Activated B cell treated with CpG ODN at 0.5 μM for 24 hours (primary cell): ENCODE measurements around the gene GH1. TPM values are rescaled to one million over a fixed set of nuclear protein-coding genes. Genes with fewer than 3 reads are reported as not detected.
A peak's percentile ranks its signal among the peaks of the same experiment; 100 is the strongest.

ENCODE experiments used
- ATAC-seq: fragments of 200-7000 bp; cut with Tn5 transposase; one replicate; pipeline ENCODE4 v1.10.0; 2021; ENCODE audit warnings: low read depth, mild to moderate bottlenecking, moderate library complexity
- CTCF ChIA-PET: fragments of 350-600 bp; sonication (Branson Sonifier 250); formaldehyde crosslinking; loops from one replicate; lab custom pipeline; 2021; ENCODE audit warnings: antibody characterized with exemption; lab: Charles Lee
- POLR2A ChIA-PET: fragments of 350-600 bp; sonication (Branson Sonifier 250); formaldehyde crosslinking; loops from one replicate; lab custom pipeline; 2021; ENCODE audit warnings: antibody characterized with exemption; lab: Charles Lee
- DNase-seq: peaks from one replicate; pipeline ENCODE4 v3.0.0; 2022
- H3K27ac Mint-ChIP-seq: one replicate; pipeline ENCODE4 v1.8.0; 2020; ENCODE audit warnings: mixed read lengths
- H3K27me3 Mint-ChIP-seq: one replicate; pipeline ENCODE4 v1.8.0; 2021; ENCODE audit warnings: mixed read lengths
- H3K36me3 Mint-ChIP-seq: one replicate; pipeline ENCODE4 v1.8.0; 2021; ENCODE audit warnings: low read depth, mixed read lengths
- H3K4me1 Mint-ChIP-seq: one replicate; pipeline ENCODE4 v1.8.0; 2021; ENCODE audit warnings: mixed read lengths
- H3K4me3 Mint-ChIP-seq: one replicate; pipeline ENCODE4 v1.8.0; 2020; ENCODE audit warnings: mild to moderate bottlenecking, mixed read lengths
- H3K9me3 Mint-ChIP-seq: one replicate; pipeline ENCODE4 v1.8.0; 2020; ENCODE audit warnings: mixed read lengths
- CTCF ChIP-seq: fragments of 200-600 bp; IDR thresholded peaks from one replicate; pipeline ENCODE4 v1.8.0; 2022; ENCODE audit warnings: antibody characterized with exemption, mild to moderate bottlenecking
- intact Hi-C: fragments of 100-400 bp; cut with micrococcal nuclease; formaldehyde crosslinking; loops from one replicate; pipeline ENCODE4 v1.15.1; 2024
- total RNA-seq: library from RNA; stranded (reverse); gene quantifications from 2 replicates; pipeline ENCODE4 v1.2.3, GENCODE V29; 2022

Gene GH1
- total RNA-seq, 1 donor from 2014 or later, result not detected

GRCh38 chr17:63941162-63941561, 22.5 kb upstream of the GH1 start:
- no peak for TF ChIP-seq CTCF
- DNase-seq, result no peak
- no peak overlapping the region for H3K27ac Mint-ChIP-seq
- ChIA-PET CTCF (no interaction called here), POLR2A (interaction anchor here (1.0 to 4.2 kb wide), 3 partner anchors 9 to 21 kb away, joined by 3 to 28 read pairs (median 7); partner anchors contain the start of gene CD79B)
- H3K36me3 Mint-ChIP-seq, result no peaks in the 10 kb centered on the region
- intact Hi-C loops, result no loop called here
- no peak for ATAC-seq
- no peaks in the 10 kb centered on the region for H3K9me3 Mint-ChIP-seq
- H3K4me1 Mint-ChIP-seq, result peaks cover 71% of the 10 kb centered on the region
- no peaks in the 10 kb centered on the region for H3K27me3 Mint-ChIP-seq
- H3K4me3 Mint-ChIP-seq, result no peak overlapping the region

GRCh38 chr17:63940584-63940983, 21.9 kb upstream of the GH1 start:
- intact Hi-C loops, result no loop called here
- H3K4me1 Mint-ChIP-seq, result peaks cover 71% of the 10 kb centered on the region

GRCh38 chr17:63939884-63940283, 21.2 kb upstream of the GH1 start:
- CTCF ChIA-PET, result no interaction called here
- Mint-ChIP-seq H3K27me3 (no peaks in the 10 kb centered on the region), H3K36me3 (no peaks in the 10 kb centered on the region), H3K27ac (peak overlapping the region; percentile 33), H3K4me3 (no peak overlapping the region), H3K9me3 (no peaks in the 10 kb centered on the region), H3K4me1 (peaks cover 71% of the 10 kb centered on the region)
- ATAC-seq (no peak), DNase-seq (no peak)
- TF ChIP-seq CTCF, result no peak
- POLR2A ChIA-PET, result interaction anchor here (0.9 to 4.2 kb wide), 4 partner anchors 8 to 21 kb away, joined by 4 to 28 read pairs (median 6); partner anchors contain the start of gene CD79B
- intact Hi-C loops, result no loop called here

More at GRCh38 chr17:63940584-63940983, 21.9 kb upstream of the GH1 start:
- CTCF ChIA-PET, result no interaction called here
- no peak for ATAC-seq
- TF ChIP-seq CTCF, result no peak
- DNase-seq, result no peak
- Mint-ChIP-seq H3K27me3 (no peaks in the 10 kb centered on the region), H3K36me3 (no peaks in the 10 kb centered on the region), H3K27ac (no peak overlapping the region), H3K9me3 (no peaks in the 10 kb centered on the region), H3K4me3 (no peak overlapping the region)
- POLR2A ChIA-PET, result interaction anchor here (1.0 to 4.2 kb wide), 4 partner anchors 9 to 21 kb away, joined by 3 to 28 read pairs (median 6); partner anchors contain the start of gene CD79B

GRCh38 chr17:63939401-63939800, 20.8 kb upstream of the GH1 start:
- Mint-ChIP-seq H3K27ac (peak overlapping the region; percentile 33), H3K27me3 (no peaks in the 10 kb centered on the region), H3K9me3 (no peaks in the 10 kb centered on the region), H3K4me3 (no peak overlapping the region), H3K4me1 (peaks cover 71% of the 10 kb centered on the region), H3K36me3 (no peaks in the 10 kb centered on the region)
- no peak for ATAC-seq
- intact Hi-C loops, result no loop called here
- POLR2A ChIA-PET, result interaction anchor here (0.9 to 1.0 kb wide), 2 partner anchors 11 to 20 kb away, joined by 4 to 5 read pairs; no protein-coding TSS in a partner anchor
- CTCF ChIA-PET, result no interaction called here
- DNase-seq, result no peak
- TF ChIP-seq CTCF, result no peak

- intact Hi-C loops, result loop anchor here (1.0 kb wide), 1 partner anchor 8 kb away; no protein-coding TSS in a partner anchor
- ChIA-PET CTCF (interaction anchor here (1.5 kb wide), 1 partner anchor 18 kb away, joined by 6 read pairs; no protein-coding TSS in a partner anchor), POLR2A (interaction anchor here (1.0 to 2.3 kb wide), 2 partner anchors 8 to 10 kb away, joined by 3 to 29 read pairs; no protein-coding TSS in a partner anchor)
- Mint-ChIP-seq H3K27me3 (no peaks in the 10 kb centered on the region), H3K4me3 (no peak overlapping the region), H3K9me3 (no peaks in the 10 kb centered on the region), H3K4me1 (peaks cover 81% of the 10 kb centered on the region), H3K36me3 (no peaks in the 10 kb centered on the region), H3K27ac (no peak overlapping the region)
- ATAC-seq, result no peak
- no peak for TF ChIP-seq CTCF
- no peak for DNase-seq
These were observed 19.3 kb upstream of the GH1 start for GRCh38 chr17:63937920-63938319.
